DMS114 treated with DMSO at 0.1 percent for 48 hours (cell line): ENCODE data around the gene LARGE1.
"Not testable (repeated sequence)": the region's sequence is repeated elsewhere in the genome, so short reads cannot be mapped to it uniquely, and the experiment has no call there.

Source experiments
- DNase-seq: peaks from one replicate; lab custom pipeline; 2025; ENCODE audit not compliant: unreplicated experiment; lab: John Stamatoyannopoulos, UW

Gene LARGE1

GRCh38 chr22:33572086-33572485 is 348.2 kb downstream of the LARGE1 start:
- DNase-seq, result no peak

- DNase-seq, result no peak
Observed at GRCh38 chr22:33570110-33570509, 350.2 kb downstream of the LARGE1 start.

GRCh38 chr22:33569559-33569958 is 350.7 kb downstream of the LARGE1 start:
- DNase-seq, result no peak

GRCh38 chr22:33569018-33569417 is 351.3 kb downstream of the LARGE1 start:
- no peak for DNase-seq

GRCh38 chr22:33566495-33566894 is 353.8 kb downstream of the LARGE1 start:
- DNase-seq, result not testable (repeated sequence)

- no peak for DNase-seq
Observed at GRCh38 chr22:33565580-33565995, 354.7 kb downstream of the LARGE1 start.

- DNase-seq, result no peak
Observed at GRCh38 chr22:33564683-33565082, 355.6 kb downstream of the LARGE1 start.

- DNase-seq, result no peak
Observed at GRCh38 chr22:33563220-33563964, 356.9 kb downstream of the LARGE1 start.

GRCh38 chr22:33562501-33562900 is 357.8 kb downstream of the LARGE1 start:
- DNase-seq, result no peak

GRCh38 chr22:33561149-33561807 is 359.0 kb downstream of the LARGE1 start:
- DNase-seq, result no peak

GRCh38 chr22:33557836-33558235 is 362.4 kb downstream of the LARGE1 start:
- no peak for DNase-seq

GRCh38 chr22:33555814-33556522 is 364.3 kb downstream of the LARGE1 start:
- no peak for DNase-seq

- DNase-seq, result no peak
Observed at GRCh38 chr22:33553493-33553892, 366.8 kb downstream of the LARGE1 start.

- DNase-seq, result no peak
Observed at GRCh38 chr22:33544707-33545106, 375.6 kb downstream of the LARGE1 start.

GRCh38 chr22:33542722-33543121 is 377.6 kb downstream of the LARGE1 start:
- no peak for DNase-seq

GRCh38 chr22:33542153-33542552 is 378.1 kb downstream of the LARGE1 start:
- no peak for DNase-seq

GRCh38 chr22:33539902-33540751 is 380.1 kb downstream of the LARGE1 start:
- DNase-seq, result no peak

GRCh38 chr22:33539202-33539901 is 380.9 kb downstream of the LARGE1 start:
- DNase-seq, result no peak

- DNase-seq, result no peak
Observed at GRCh38 chr22:33538277-33538885, 381.9 kb downstream of the LARGE1 start.

- DNase-seq, result no peak
Observed at GRCh38 chr22:33537059-33537458, 383.2 kb downstream of the LARGE1 start.
